Trophoblast cell (in vitro differentiated cells and primary cell): ENCODE measurements around the gene APBA3.

Source experiments
- DNase-seq, 2 donors: peaks; one replicate each; pipeline ENCODE4 v3.0.0-alpha.2; 2016
- H2AFZ ChIP-seq: 2 replicates; pipeline ENCODE4 v1.6.1; 2013; ENCODE audit warnings: low read length, moderate library complexity, mild to moderate bottlenecking; ENCODE audit not compliant: insufficient read depth, poor library complexity
- H2AK5ac ChIP-seq: 2 replicates; pipeline ENCODE4 v1.6.1; 2013; ENCODE audit warnings: mild to moderate bottlenecking, low read length
- H2BK120ac ChIP-seq: 2 replicates; pipeline ENCODE4 v1.6.1; 2013; ENCODE audit warnings: low read length, mild to moderate bottlenecking, moderate library complexity; ENCODE audit not compliant: insufficient read depth, poor library complexity
- H2BK12ac ChIP-seq: 2 replicates; pipeline ENCODE4 v1.6.1; 2013; ENCODE audit warnings: mild to moderate bottlenecking, low read length, moderate library complexity
- H2BK5ac ChIP-seq: 2 replicates; pipeline ENCODE4 v1.6.1; 2013; ENCODE audit warnings: low read length, low read depth, moderate library complexity, mild to moderate bottlenecking; ENCODE audit not compliant: poor library complexity
- H3K14ac ChIP-seq: 2 replicates; pipeline ENCODE4 v1.6.1; 2013; ENCODE audit warnings: mild to moderate bottlenecking, low read length
- H3K18ac ChIP-seq: 2 replicates; pipeline ENCODE4 v1.6.1; 2013; ENCODE audit warnings: mild to moderate bottlenecking, low read length
- H3K23ac ChIP-seq: 2 replicates; pipeline ENCODE4 v1.6.1; 2013; ENCODE audit warnings: low read length
- H3K27ac ChIP-seq: 2 replicates; pipeline ENCODE4 v1.5.1; 2013; ENCODE audit warnings: low read depth, mild to moderate bottlenecking, inconsistent platforms, low read length, moderate library complexity
- H3K27me3 ChIP-seq: 2 replicates; pipeline ENCODE4 v1.6.1; 2013; ENCODE audit warnings: inconsistent platforms, mild to moderate bottlenecking, low read length, moderate library complexity; ENCODE audit not compliant: insufficient read depth
- H3K36me3 ChIP-seq, 2 experiments: 1 replicate in 1 of 2; 2 replicates in 1 of 2; pipeline ENCODE4 v1.6.1; 2013; ENCODE audit warnings: low read length in 2 of 2, mild to moderate bottlenecking in 2 of 2, moderate library complexity in 1 of 2; ENCODE audit not compliant: insufficient read depth in 2 of 2, control insufficient read depth in 1 of 2
- H3K4ac ChIP-seq: 2 replicates; pipeline ENCODE4 v1.6.1; 2013; ENCODE audit warnings: low read depth, mild to moderate bottlenecking, low read length, moderate library complexity
- H3K4me1 ChIP-seq, 2 experiments: 1 replicate in 1 of 2; 2 replicates in 1 of 2; pipeline ENCODE4 v1.6.1; 2013; ENCODE audit warnings: low read length in 2 of 2, mild to moderate bottlenecking in 2 of 2, moderate library complexity in 1 of 2; ENCODE audit not compliant: insufficient read depth in 2 of 2, control insufficient read depth in 1 of 2
- H3K4me2 ChIP-seq: 2 replicates; pipeline ENCODE4 v1.6.1; 2013; ENCODE audit warnings: inconsistent platforms, mild to moderate bottlenecking, low read length, moderate library complexity
- H3K4me3 ChIP-seq: 2 replicates; pipeline ENCODE4 v1.5.1; 2013; ENCODE audit warnings: mild to moderate bottlenecking, low read depth, low read length, inconsistent platforms
- H3K79me1 ChIP-seq: one replicate; pipeline ENCODE4 v1.6.1; 2013; ENCODE audit warnings: low read length
- H3K79me2 ChIP-seq: 2 replicates; pipeline ENCODE4 v1.6.1; 2013; ENCODE audit warnings: low read length, mild to moderate bottlenecking; ENCODE audit not compliant: control insufficient read depth, insufficient read depth, poor library complexity
- H3K9ac ChIP-seq: 2 replicates; pipeline ENCODE4 v1.6.1; 2013; ENCODE audit warnings: mild to moderate bottlenecking, low read length
- H3K9me3 ChIP-seq: 2 replicates; pipeline ENCODE4 v1.6.1; 2013; ENCODE audit warnings: low read depth, mild to moderate bottlenecking, control low read depth, inconsistent platforms, low read length; ENCODE audit not compliant: insufficient read depth
- H4K12ac ChIP-seq: 2 replicates; pipeline ENCODE4 v1.6.1; 2013; ENCODE audit warnings: low read depth, mild to moderate bottlenecking, low read length, moderate library complexity
- H4K8ac ChIP-seq: 2 replicates; pipeline ENCODE4 v1.6.1; 2013; ENCODE audit warnings: low read depth, mild to moderate bottlenecking, low read length, moderate library complexity
- H4K91ac ChIP-seq: one replicate; pipeline ENCODE4 v1.6.1; 2013; ENCODE audit warnings: low read depth, mild to moderate bottlenecking, low read length, moderate library complexity
- WGBS: extraction: QIAGEN DNeasy Blood & Tissue Kit; methylation state at CpG from one replicate; pipeline ENCODE4 v1.1.7; 2013; ENCODE audit warnings: missing lambda C conversion rate; ENCODE audit not compliant: insufficient read length, insufficient coverage; ENCODE audit errors: extremely low coverage; 5-methylcytosine and 5-hydroxymethylcytosine counted together

APBA3 gene

GRCh38 chr19:3746371-3747056 is 15.0 kb downstream of the APBA3 start:
- no peak overlapping the region for H4K12ac ChIP-seq
- H2BK5ac ChIP-seq, result no peak overlapping the region
- no peak overlapping the region for H3K14ac ChIP-seq
- no peak overlapping the region for H2BK12ac ChIP-seq
- no peak overlapping the region for H4K91ac ChIP-seq
- DNase-seq, result no peak
- no peak overlapping the region for H2BK120ac ChIP-seq
- no CpG with 5 or more reads among the region's 31 CpGs for WGBS
- no peak overlapping the region for H3K4me2 ChIP-seq
- no peaks in the 10 kb centered on the region for H3K79me1 ChIP-seq
- no peaks in the 10 kb centered on the region for H3K9me3 ChIP-seq
- H3K23ac ChIP-seq, result no peak overlapping the region
- no peak overlapping the region for H3K4ac ChIP-seq
- no peak overlapping the region for H3K9ac ChIP-seq
- H3K18ac ChIP-seq, result no peak overlapping the region
- no peaks in the 10 kb centered on the region for H3K79me2 ChIP-seq
- H3K36me3 ChIP-seq, result peaks cover 23 to 28% of the 10 kb centered on the region in 2 experiments
- no peak overlapping the region for H3K27ac ChIP-seq
- no peaks in the 10 kb centered on the region for H3K27me3 ChIP-seq
- H2AFZ ChIP-seq, result no peak overlapping the region
- no peaks in the 10 kb centered on the region for H3K4me1 ChIP-seq
- no peak overlapping the region for H2AK5ac ChIP-seq
- H3K4me3 ChIP-seq, result no peak overlapping the region
- no peak overlapping the region for H4K8ac ChIP-seq

GRCh38 chr19:3745363-3746045 is 16.0 kb downstream of the APBA3 start:
- Histone ChIP-seq H2AFZ (no peak overlapping the region), H2BK5ac (no peak overlapping the region), H3K14ac (no peak overlapping the region), H4K12ac (no peak overlapping the region), H4K8ac (no peak overlapping the region), H3K18ac (no peak overlapping the region), H3K4me2 (no peak overlapping the region), H2BK12ac (no peak overlapping the region), H3K79me2 (no peaks in the 10 kb centered on the region), H3K4ac (no peak overlapping the region), H3K27ac (no peak overlapping the region), H3K23ac (no peak overlapping the region), H3K9ac (no peak overlapping the region), H3K9me3 (no peaks in the 10 kb centered on the region), H3K79me1 (no peaks in the 10 kb centered on the region), H4K91ac (no peak overlapping the region), H3K27me3 (no peaks in the 10 kb centered on the region), H3K36me3 (peaks cover 15 to 20% of the 10 kb centered on the region in 2 experiments), H3K4me3 (no peak overlapping the region), H3K4me1 (no peaks in the 10 kb centered on the region), H2BK120ac (no peak overlapping the region), H2AK5ac (no peak overlapping the region)
- no peak for DNase-seq
- no CpG with 5 or more reads among the region's 8 CpGs for WGBS

- H4K8ac ChIP-seq, result no peak overlapping the region
- no peak overlapping the region for H3K9ac ChIP-seq
- H2BK12ac ChIP-seq, result no peak overlapping the region
- H3K9me3 ChIP-seq, result peaks cover 2% of the 10 kb centered on the region
- no peak overlapping the region for H2AFZ ChIP-seq
- no peak overlapping the region for H3K27ac ChIP-seq
- no peaks in the 10 kb centered on the region for H3K27me3 ChIP-seq
- H3K23ac ChIP-seq, result no peak overlapping the region
- no peak overlapping the region for H2BK120ac ChIP-seq
- no peaks in the 10 kb centered on the region for H3K4me1 ChIP-seq
- H3K79me1 ChIP-seq, result no peaks in the 10 kb centered on the region
- H3K79me2 ChIP-seq, result no peaks in the 10 kb centered on the region
- no peak overlapping the region for H4K91ac ChIP-seq
- no peak overlapping the region for H2BK5ac ChIP-seq
- WGBS, result no CpG with 5 or more reads among the region's 2 CpGs
- H3K36me3 ChIP-seq, result peaks cover 10 to 11% of the 10 kb centered on the region in 2 experiments
- no peak overlapping the region for H3K18ac ChIP-seq
- H3K4me3 ChIP-seq, result no peak overlapping the region
- no peak overlapping the region for H3K14ac ChIP-seq
- no peak overlapping the region for H4K12ac ChIP-seq
- no peak overlapping the region for H3K4me2 ChIP-seq
- DNase-seq, result no peak
- H2AK5ac ChIP-seq, result no peak overlapping the region
- H3K4ac ChIP-seq, result no peak overlapping the region
Measured at GRCh38 chr19:3743486-3743885, 18.0 kb downstream of the APBA3 start.

- Histone ChIP-seq H3K27me3 (no peaks in the 10 kb centered on the region), H3K79me2 (no peaks in the 10 kb centered on the region), H2BK120ac (no peak overlapping the region), H2BK12ac (no peak overlapping the region), H3K27ac (no peak overlapping the region), H3K4me2 (no peak overlapping the region), H3K14ac (no peak overlapping the region), H2BK5ac (no peak overlapping the region), H4K91ac (no peak overlapping the region), H3K9me3 (peaks cover 4% of the 10 kb centered on the region), H4K8ac (no peak overlapping the region), H4K12ac (no peak overlapping the region), H3K9ac (no peak overlapping the region), H3K18ac (no peak overlapping the region), H3K4ac (no peak overlapping the region), H2AK5ac (no peak overlapping the region), H3K36me3 (peaks cover 13 to 14% of the 10 kb centered on the region in 2 experiments), H3K4me3 (no peak overlapping the region), H3K4me1 (no peaks in the 10 kb centered on the region), H3K79me1 (no peaks in the 10 kb centered on the region), H2AFZ (no peak overlapping the region), H3K23ac (no peak overlapping the region)
- no peak for DNase-seq
- no CpG with 5 or more reads among the region's 24 CpGs for WGBS
Measured at GRCh38 chr19:3740431-3740830, 21.1 kb downstream of the APBA3 start.
